ENCODE measurements around the gene GAN.

Gene GAN

DNA sequence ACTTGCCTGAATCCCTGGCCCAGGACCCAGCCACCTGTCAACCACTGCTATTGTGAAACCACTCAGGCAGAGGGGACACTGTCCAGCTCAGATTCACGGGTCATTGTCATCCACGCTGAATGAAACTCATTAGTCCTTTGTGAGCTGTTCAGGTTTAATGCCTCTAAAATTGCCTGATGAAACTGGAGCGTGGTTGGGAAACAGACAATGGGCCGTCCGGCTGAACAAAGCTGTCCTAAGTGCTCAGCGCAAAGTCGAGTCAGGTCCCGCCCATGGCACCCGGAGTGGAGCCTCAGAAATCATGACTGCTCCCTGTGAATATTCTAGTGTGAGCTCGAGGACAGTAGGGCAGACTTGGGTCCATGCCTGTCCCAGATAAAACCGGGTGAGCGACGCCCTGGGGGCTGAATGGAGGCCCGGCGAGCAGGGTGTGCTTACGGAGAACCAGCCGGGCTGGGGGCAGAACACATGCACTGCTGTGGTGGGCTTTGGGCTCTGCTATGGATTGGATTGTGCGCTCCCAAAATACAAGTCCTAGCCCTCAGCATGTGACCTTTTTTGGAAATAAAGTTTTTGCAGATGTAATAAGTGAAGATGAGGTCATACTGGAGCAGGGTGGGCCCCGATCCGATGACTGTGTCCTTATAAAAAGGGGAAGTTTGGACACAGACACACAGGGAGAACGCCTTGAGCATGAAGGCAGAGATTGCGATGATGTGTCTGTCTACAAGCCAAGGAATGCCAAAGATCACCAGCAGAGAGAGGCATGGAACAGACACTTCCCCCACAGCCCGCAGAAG lies 117.0 kb downstream of the GAN start:
- peak; percentile 15 for DNase-seq (ENCODE audit: low read depth)

DNA sequence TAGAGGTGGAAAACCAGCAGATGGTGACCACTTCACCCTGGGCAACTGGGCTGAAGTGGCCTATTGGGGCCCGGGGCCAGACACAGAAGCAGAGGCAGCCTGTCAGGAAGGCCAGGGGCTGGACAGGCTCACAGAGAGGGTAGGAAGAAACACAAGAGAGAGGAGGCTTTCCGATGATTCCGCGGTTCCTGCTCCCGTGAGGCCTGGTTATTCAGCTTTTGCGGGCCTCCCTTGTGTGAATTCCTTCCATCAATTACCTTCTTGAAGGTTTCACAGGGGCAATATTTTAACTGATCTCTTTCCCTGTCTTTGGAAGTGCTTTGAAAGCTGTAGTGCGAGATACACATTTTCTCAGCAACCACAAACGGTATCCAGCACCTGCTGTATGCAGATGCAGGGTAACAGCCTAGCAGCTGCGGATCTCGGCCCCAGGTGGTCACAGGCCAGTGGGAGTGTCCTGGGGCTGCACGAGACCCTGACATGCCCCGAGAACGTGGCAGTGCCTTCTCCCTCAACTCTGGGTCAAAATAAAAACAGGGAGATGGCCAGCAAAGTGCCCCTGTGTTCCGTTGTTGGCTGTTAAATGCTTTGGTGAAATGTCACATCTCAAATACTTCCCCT lies 118.3 kb downstream of the GAN start:
- no peak for DNase-seq (ENCODE audit: low read depth)

DNA sequence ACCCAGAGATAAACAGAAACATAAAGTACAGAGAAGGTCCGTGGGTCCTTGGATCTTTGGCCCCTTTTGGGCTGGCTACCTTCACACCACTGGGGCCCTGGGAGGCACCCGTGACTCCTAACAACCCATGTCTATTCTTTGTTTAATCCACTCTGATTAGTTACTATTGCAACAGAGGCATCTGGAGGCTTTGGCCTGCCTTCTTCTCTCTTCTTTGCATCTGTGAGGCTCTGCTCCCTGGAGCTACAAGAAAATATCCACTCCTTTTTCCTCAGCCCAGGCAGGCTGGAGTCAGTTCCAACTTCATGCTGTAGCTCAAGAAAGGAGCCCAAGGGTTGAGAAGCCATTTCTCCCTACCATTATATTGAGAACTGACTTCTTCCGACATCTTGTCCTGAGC lies 120.3 kb downstream of the GAN start:
- no peak for DNase-seq (ENCODE audit: low read depth)

DNA sequence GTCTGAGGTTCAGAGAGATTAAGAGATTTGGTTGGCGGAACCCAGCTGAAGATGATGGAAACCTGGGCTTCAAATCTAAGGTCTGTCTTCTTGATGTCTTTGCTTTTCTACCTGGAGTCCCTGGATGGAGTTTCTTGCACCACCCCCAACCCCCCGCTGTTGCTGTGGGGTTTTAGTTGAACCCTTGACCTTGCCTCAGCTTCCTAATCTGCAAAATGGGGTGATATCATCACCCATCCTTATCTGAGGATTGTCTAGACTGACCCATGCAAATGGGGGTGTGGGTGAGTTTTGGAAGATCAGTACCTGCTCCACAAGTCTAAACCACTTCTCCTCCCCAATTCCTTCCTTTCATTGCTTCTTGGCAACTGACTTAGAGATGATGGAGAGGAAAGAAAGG lies 120.8 kb downstream of the GAN start:
- DNase-seq (ENCODE audit: low read depth) = no peak

DNA sequence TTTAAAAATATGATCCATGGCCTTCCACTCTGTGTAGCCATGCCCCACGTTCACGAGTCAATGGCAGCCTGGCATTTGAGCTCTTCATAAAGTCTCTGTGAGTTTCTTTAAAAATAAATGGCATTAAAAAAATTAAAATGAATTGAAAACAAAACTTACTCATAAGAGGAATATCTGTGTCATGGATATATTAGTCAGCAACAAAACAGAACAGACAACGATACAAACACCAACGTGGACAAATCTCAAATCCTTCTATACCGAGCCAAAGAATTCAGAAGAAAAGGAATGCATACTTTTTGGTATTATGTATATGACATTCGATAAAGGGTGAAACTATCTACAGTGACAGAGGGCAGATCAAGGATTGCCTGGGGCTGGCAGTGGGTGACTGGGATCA lies 121.6 kb downstream of the GAN start:
- no peak for DNase-seq (ENCODE audit: low read depth)

DNA sequence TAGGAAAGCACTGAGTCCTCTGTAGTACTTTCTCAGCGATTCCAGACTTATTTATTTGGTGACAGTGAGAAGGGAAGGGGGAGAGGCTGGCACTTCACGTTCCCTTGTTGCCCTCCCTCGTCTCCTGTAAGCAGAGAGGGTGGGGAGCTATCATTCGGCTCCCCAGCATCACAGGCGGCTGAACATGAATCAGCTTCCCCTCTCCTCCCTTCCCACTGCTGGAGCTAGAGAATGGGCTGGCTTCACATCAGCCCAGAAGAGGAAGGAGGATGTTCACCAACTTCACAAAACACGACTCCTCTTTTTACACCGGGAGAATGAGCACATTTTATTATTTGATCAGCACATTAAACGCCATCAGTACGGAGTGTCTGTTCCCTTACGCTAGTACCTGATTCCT lies 123.1 kb downstream of the GAN start:
- DNase-seq (ENCODE audit: low read depth) = no peak
